GM18508 (cell line): Measurements from ENCODE around the gene E4F1.
"Not testable (repeated sequence)": the region's sequence is repeated elsewhere in the genome, so short reads cannot be mapped to it uniquely, and the experiment has no call there.

Experiments
- ATAC-seq: cut with Tn5 transposase; IDR thresholded peaks from one replicate; pipeline ENCODE4 v1.9.1; 2021; ENCODE audit warnings: moderate number of reproducible peaks; ENCODE audit not compliant: insufficient read depth, unreplicated experiment

The E4F1 gene

GRCh38 chr16:2229091-2229490, 5.7 kb downstream of the E4F1 start:
- ATAC-seq = no peak

GRCh38 chr16:2229632-2230250, 6.3 kb downstream of the E4F1 start:
- ATAC-seq = no peak

- ATAC-seq = no peak
These were observed 7.0 kb downstream of the E4F1 start for GRCh38 chr16:2230376-2230775.

GRCh38 chr16:2231016-2231931, 7.9 kb downstream of the E4F1 start:
- no peak for ATAC-seq

GRCh38 chr16:2232094-2232990, 9.0 kb downstream of the E4F1 start:
- no peak for ATAC-seq

- no peak for ATAC-seq
These were observed 9.8 kb downstream of the E4F1 start for GRCh38 chr16:2233046-2233775.

GRCh38 chr16:2233872-2234812, 10.8 kb downstream of the E4F1 start:
- ATAC-seq = no peak

GRCh38 chr16:2234813-2235170, 11.4 kb downstream of the E4F1 start:
- ATAC-seq = no peak

- ATAC-seq = no peak
These were observed 11.9 kb downstream of the E4F1 start for GRCh38 chr16:2235234-2235651.

- no peak for ATAC-seq
These were observed 12.4 kb downstream of the E4F1 start for GRCh38 chr16:2235695-2236336.

- no peak for ATAC-seq
These were observed 13.1 kb downstream of the E4F1 start, which contains the start of gene DNASE1L2 for GRCh38 chr16:2236337-2237101. TSS of gene DNASE1L2 (plus strand) at chr16:2236444. CDS start at chr16:2236817, 373 bp downstream.

- no peak for ATAC-seq
These were observed 13.7 kb downstream of the E4F1 start for GRCh38 chr16:2237102-2237482.

GRCh38 chr16:2237493-2238149, 14.2 kb downstream of the E4F1 start:
- ATAC-seq = no peak

GRCh38 chr16:2238150-2238837, 14.9 kb downstream of the E4F1 start:
- ATAC-seq = no peak

GRCh38 chr16:2238838-2239675, 15.7 kb downstream of the E4F1 start:
- no peak for ATAC-seq

- not testable (repeated sequence) for ATAC-seq
These were observed 16.9 kb downstream of the E4F1 start for GRCh38 chr16:2240331-2240730.
